AG08396 (cell line): ENCODE measurements around the gene FAHD2B.
"Not testable (repeated sequence)": the region's sequence is repeated elsewhere in the genome, so short reads cannot be mapped to it uniquely, and the experiment has no call there.

Source experiments
- DNase-seq: peaks from one replicate; pipeline ENCODE4 v3.0.0; 2012; ENCODE audit warnings: low spot score, mixed read lengths

Gene FAHD2B, protein sequence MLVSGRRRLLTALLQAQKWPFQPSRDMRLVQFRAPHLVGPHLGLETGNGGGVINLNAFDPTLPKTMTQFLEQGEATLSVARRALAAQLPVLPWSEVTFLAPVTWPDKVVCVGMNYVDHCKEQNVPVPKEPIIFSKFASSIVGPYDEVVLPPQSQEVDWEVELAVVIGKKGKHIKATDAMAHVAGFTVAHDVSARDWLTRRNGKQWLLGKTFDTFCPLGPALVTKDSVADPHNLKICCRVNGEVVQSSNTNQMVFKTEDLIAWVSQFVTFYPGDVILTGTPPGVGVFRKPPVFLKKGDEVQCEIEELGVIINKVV

DNA sequence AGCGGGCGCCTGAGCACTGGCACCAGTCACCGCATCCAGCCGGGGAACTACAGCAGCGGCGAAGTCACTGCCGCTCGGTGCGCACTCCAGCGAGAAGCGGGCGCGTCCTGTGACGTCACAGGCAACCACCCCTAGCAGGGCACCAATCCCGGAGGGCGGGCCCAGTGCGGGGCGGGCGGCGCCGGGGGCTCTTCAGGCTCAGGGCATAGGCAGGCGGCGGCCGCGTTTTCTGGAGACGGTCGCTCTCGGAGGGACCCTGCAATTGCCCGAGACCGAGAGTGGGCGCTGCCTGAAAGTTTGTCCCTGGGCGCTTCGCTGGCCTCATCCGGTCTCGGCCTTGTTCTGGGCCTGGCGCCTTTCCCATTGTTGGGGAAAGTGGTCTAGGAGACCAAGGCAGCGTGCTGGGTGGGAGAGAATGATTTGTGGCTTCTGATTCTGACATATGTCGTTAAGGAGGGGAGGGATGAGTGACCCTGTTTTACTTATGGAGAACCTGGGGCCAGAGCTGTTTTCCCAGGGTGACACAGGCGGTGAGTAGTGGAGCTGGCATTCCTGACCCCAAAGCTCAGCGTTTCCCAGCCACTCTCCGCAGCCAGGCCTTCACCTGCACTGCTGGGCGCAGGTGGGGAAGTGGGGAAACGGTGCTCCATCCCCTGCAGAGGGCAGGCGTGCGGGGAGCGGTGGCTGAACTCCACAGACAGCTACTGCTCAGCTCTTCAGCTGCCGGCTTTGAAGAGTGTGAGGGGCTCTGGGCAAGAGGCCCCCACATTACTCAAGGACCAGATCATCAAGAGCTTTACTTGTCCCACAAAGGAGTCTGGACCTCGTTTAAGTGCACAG lies at the start of gene FAHD2B:
Gene FAHD2B (minus strand): TSS at position 111 of the 840 bp plus-strand sequence. CDS start 3,176 bp downstream, outside the sequence.
- DNase-seq: not testable (repeated sequence)

DNA sequence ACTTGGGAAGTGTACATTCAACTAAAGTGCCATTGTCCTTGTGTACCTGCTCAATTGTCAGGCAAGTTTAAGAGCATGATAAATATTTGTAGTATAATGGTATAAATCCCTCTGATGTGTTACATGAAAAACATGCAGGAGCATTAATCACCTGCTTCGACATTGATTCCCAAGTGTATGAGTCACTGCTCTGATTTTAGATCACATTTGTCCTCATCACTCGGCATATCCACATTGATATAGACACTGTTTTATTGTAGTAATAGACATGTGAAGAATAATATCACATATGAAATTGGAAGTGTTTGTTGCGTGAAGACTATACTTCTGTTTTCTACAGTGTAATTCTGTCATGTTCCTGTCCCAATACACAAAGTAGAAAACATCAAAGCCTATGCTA lies 49.3 kb upstream of the FAHD2B start:
- not testable (repeated sequence) for DNase-seq

DNA sequence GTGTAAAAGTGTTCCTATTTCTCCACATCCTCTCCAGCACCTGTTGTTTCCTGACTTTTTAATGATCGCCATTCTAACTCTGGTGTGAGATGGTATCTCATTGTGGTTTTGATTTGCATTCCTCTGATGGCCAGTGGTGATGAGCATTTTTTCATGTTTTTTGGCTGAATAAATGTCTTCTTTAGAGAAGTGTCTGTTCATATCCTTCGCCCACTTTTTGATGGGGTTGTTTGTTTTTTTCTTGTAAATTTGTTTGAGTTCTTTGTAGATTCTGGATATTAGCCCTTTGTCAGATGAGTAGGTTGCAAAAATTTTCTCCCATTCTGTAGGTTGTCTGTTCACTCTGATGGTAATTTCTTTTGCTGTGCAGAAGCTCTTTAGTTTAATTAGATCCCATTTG lies 34.4 kb upstream of the FAHD2B start:
- DNase-seq: not testable (repeated sequence)

DNA sequence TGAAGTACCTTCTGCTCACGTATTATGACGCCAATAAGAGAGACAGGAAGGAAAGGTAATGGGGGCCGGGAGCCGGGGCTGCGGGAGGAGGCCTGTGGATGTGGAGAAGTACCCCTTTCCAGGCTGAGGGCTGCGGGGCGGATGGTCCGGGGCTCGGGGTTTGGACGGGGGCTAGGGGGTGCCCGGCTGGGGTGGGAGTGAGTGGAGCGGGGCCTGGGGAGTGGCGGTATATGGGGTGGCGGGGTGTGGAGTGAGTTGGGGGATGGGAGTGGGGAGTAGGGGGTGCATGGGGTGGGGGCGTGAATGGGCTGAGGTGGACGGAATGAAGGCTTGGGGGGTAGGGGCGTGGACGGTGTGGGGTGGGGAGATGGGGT lies 19.2 kb upstream of the FAHD2B start:
- not testable (repeated sequence) for DNase-seq

DNA sequence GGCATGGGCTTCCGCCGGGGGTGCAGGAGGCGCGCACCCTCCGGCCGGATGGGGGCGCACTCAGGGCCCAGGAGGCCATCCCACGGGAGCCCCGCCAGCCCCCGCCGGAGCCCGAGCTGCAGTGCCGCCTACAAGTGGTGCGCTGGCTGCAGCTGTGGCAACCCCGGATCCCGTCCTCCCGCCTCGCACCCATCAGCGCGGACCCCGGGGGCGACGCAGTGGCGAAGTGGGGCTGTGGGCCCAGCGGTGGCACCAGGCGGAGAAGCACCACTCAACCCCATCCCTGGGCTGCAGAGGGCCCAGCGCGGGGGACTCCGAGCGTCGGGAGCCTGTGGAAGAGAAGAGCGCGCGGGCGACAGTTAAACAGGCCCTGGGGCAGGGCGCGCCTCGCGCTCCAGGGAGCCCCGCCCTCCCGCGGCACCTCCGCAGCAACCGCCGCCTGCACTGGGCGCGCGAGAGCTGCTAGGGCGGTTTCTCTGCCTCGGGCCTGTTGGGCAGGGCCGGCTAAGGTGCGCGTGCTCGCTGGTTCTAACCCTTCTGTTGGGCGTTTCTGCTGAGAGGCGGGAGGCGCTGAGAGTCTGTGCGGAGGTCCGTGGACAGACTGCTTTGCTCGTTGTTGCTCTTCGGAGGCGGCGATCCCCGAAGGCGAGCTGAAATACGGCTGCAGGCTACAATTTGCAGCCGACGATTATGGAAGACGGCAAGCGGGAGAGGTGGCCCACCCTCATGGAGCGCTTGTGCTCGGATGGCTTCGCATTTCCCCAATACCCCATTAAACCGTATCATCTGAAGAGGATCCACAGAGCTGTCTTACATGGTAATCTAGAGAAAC lies 18.6 kb upstream of the FAHD2B start, which contains the start of gene ANKRD36:
Gene ANKRD36 (plus strand): TSS at position 104 of the 832 bp plus-strand sequence. CDS start 587 bp downstream, at position 691.
- peak; percentile 81 for DNase-seq

GRCh38 chr2:97112320-97113049 lies 17.8 kb upstream of the FAHD2B start:
- DNase-seq: not testable (repeated sequence)

GRCh38 chr2:97111246-97111645 lies 16.6 kb upstream of the FAHD2B start:
- DNase-seq: not testable (repeated sequence)

GRCh38 chr2:97106878-97107277 lies 12.2 kb upstream of the FAHD2B start:
- DNase-seq: not testable (repeated sequence)

DNA sequence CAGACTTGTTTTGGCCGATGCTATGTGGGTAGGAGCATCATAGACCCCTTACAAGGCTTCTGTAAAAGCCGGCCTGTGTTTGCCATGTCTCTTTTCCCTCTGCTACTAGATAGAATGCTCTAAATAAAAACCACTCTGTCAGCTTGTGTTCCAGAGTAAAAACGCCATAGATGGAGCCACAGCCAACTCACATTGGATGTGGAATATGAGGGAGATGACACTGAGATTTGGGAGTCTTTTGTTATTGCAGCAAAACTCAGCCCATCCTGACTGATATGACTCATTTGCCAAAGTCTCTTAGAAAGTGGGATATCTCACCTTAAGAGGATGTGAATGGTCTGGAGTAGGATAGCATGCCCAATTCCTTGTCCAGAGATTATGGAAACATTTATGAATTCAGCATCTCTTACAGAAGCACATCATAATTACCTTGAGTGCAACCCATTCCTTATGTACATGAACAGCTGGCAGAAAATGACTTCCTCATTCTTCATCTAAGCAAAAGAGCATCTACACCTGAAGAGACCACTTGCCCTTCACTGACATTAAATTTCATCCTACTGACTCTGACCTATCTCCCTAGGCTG lies 4.2 kb upstream of the FAHD2B start:
- not testable (repeated sequence) for DNase-seq

GRCh38 chr2:97095661-97096060 lies 979 bp upstream of the FAHD2B start:
- DNase-seq: no peak

DNA sequence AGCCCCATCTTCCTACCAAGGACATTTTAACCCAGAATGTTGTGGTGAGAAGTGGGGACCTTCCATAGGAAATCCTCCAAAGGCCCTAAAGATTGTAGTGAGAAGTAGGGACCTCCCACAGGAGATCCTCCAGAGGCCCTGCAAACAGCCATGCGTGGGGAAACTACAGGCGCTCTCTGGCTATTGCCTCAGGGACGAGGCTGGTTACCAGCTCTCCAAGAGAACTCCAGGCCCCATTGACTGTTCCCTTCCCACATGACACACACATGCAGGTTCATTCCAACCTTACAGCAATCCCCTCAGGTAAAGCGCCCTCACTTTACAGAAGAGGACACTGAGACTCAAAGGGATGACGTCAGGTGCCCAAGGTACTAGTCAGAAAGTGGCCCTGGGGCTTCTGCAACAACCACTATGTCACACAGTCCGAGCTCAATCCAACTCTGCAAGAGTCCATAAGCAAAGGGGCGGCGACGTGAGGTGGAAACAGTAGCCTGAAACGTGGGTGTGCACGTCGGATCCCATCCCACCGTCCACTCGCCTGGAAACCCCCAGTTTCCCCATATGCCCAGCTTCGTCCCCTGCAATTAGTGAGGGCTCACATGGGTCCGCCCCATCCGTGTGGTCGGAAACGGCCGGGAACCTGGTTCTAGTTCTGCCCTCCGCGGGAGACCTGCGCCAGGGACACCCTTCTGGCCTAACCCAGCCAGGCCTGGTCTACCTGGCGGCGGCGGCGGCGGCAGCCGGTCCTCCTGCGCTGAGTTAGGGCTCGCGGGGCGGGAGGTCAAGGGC lies 505 bp downstream of the FAHD2B start:
- not testable (repeated sequence) for DNase-seq

DNA sequence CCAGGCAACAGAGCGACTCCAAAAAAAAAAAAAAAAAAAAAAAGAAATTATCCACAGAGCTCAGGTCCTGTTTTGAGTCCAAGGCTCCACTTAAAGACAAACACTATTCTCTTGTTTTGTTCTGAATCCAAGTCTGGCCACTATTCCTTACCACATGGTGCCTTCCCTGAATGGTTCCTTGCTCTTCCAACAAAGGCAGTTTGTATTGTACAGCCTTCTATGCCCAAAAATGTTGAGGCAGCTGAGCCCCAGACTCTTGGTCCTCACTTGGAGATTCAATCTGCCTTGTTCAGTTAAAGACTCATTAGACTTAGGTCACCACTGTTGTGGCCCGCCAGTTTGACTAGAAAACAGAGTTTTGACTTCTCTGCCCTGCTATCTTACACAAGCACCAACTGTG lies 1.7 kb downstream of the FAHD2B start:
- not testable (repeated sequence) for DNase-seq

DNA sequence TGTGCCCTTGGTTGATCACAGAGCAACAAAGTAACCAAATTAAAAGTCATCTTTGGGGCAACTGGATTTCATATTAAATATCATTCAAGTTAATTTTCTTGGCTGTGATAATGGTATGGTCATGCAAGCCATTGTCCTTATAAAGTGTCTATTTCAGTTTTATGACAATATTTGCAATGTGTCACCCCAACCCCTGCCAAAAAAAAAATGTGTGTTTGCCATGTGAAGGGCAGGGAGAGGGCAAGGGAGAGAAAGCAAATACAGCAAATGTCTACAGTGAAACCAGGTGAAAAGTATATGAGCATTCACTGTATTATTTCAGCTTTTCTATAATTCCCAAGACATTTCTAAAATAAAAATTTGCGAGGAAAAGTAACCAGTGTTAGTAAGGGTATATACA lies 6.0 kb downstream of the FAHD2B start:
- not testable (repeated sequence) for DNase-seq

GRCh38 chr2:97085093-97085492 lies 9.6 kb downstream of the FAHD2B start:
- DNase-seq: not testable (repeated sequence)

- DNase-seq: not testable (repeated sequence)
Measured at GRCh38 chr2:97083516-97083915, 11.2 kb downstream of the FAHD2B start.

DNA sequence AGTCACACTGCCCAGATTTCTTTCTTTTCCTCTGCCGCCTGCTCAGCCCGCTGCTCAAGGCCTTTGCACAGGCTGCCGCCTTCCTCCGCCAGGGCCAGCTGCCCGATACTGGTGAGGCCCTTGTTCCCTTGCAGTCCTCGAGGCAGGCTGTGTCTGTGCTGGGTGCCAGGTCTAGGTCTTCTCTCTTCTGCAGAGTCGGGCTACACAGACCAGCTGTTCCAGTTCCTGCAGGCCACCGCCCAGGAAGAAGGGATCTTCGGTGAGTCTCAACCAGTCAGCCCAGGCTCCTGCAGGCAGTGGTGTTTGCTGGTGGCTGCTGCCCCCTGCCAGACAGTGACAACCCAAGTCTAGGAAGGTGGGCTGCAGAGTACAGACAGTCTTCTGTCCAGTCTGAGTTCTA lies 12.5 kb downstream of the FAHD2B start:
- not testable (repeated sequence) for DNase-seq

DNA sequence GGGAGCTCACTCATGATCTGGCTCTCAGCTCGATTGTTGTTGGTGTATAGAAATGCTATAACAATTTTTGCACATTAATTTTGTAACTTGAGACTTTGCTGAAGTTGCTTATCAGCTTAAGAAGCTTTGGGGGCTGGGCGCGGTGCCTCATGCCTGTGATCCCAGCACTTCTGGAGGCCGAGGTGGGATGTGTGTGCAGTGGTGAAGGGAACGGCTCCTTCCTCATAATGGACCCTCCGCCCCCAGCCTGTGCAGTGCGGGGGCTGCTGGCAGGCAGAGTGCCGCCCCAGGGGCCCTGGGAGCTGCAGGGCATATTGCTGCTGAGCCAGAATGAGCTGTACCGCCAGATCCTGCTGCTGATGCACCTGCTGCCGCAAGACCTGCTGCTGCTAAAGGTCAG lies 13.8 kb downstream of the FAHD2B start:
- DNase-seq: not testable (repeated sequence)

- DNase-seq: not testable (repeated sequence)
Measured at GRCh38 chr2:97077213-97077612, 17.5 kb downstream of the FAHD2B start.

GRCh38 chr2:97070915-97071314 lies 23.8 kb downstream of the FAHD2B start:
- not testable (repeated sequence) for DNase-seq

GRCh38 chr2:97068722-97069121 lies 26.0 kb downstream of the FAHD2B start:
- DNase-seq: not testable (repeated sequence)
